ENCODE data around the gene EEA1.
"Not testable (repeated sequence)": the region's sequence is repeated elsewhere in the genome, so short reads cannot be mapped to it uniquely, and the experiment has no call there.

EEA1 gene

GRCh38 chr12:92928962-92929915 is at the start of gene EEA1:
TSS of gene EEA1 (minus strand) at chr12:92929295. CDS start at chr12:92929066, 229 bp downstream.
- peak; percentile 70 for DNase-seq

GRCh38 chr12:92978607-92979006 is 49.5 kb upstream of the EEA1 start:
- DNase-seq, result no peak

- DNase-seq, result no peak
Observed at GRCh38 chr12:92977326-92977725, 48.2 kb upstream of the EEA1 start.

- DNase-seq, result no peak
Observed at GRCh38 chr12:92974759-92975158, 45.7 kb upstream of the EEA1 start.

- no peak for DNase-seq
Observed at GRCh38 chr12:92973614-92974013, 44.5 kb upstream of the EEA1 start.

- DNase-seq, result no peak
Observed at GRCh38 chr12:92971859-92972524, 42.9 kb upstream of the EEA1 start.

- no peak for DNase-seq
Observed at GRCh38 chr12:92968176-92968813, 39.2 kb upstream of the EEA1 start.

GRCh38 chr12:92964378-92964777 is 35.3 kb upstream of the EEA1 start:
- DNase-seq, result not testable (repeated sequence)

GRCh38 chr12:92961949-92962348 is 32.9 kb upstream of the EEA1 start:
- DNase-seq, result no peak

GRCh38 chr12:92955997-92956663 is 27.0 kb upstream of the EEA1 start:
- DNase-seq, result no peak

- no peak for DNase-seq
Observed at GRCh38 chr12:92953747-92954146, 24.7 kb upstream of the EEA1 start.

GRCh38 chr12:92952394-92952793 is 23.3 kb upstream of the EEA1 start:
- no peak for DNase-seq

- no peak for DNase-seq
Observed at GRCh38 chr12:92951006-92951405, 21.9 kb upstream of the EEA1 start.

GRCh38 chr12:92950011-92950410 is 20.9 kb upstream of the EEA1 start:
- no peak for DNase-seq

- no peak for DNase-seq
Observed at GRCh38 chr12:92949466-92949865, 20.4 kb upstream of the EEA1 start.

GRCh38 chr12:92947589-92948215 is 18.6 kb upstream of the EEA1 start:
- DNase-seq, result no peak

GRCh38 chr12:92945659-92946220 is 16.6 kb upstream of the EEA1 start:
- DNase-seq, result no peak

GRCh38 chr12:92943482-92944250 is 14.6 kb upstream of the EEA1 start:
- DNase-seq, result no peak

- no peak for DNase-seq
Observed at GRCh38 chr12:92942905-92943304, 13.8 kb upstream of the EEA1 start.

- no peak for DNase-seq
Observed at GRCh38 chr12:92939116-92939515, 10.0 kb upstream of the EEA1 start.

GRCh38 chr12:92938638-92939037 is 9.5 kb upstream of the EEA1 start:
- no peak for DNase-seq
